HepG2 (cell line): Measurements from ENCODE around the gene MBTD1. TPM values are rescaled to one million over a fixed set of nuclear protein-coding genes. Genes with fewer than 3 reads are reported as not detected.

Experiments used
- ATAD3A ChIP-seq: sonication (generic); formaldehyde crosslinking; IDR thresholded peaks from 2 replicates; pipeline ENCODE4 v1.4.0; 2020; ENCODE audit warnings: missing genetic modification reagents
- KLF15 ChIP-seq: sonication (generic); formaldehyde crosslinking; IDR thresholded peaks from 2 replicates; pipeline ENCODE4 v1.8.1; 2023; ENCODE audit warnings: borderline replicate concordance, mild to moderate bottlenecking, inconsistent platforms, missing genetic modification reagents, mixed read lengths
- NFKB2 ChIP-seq: sonication (generic); formaldehyde crosslinking; IDR thresholded peaks from 2 replicates; pipeline ENCODE4 v1.4.0; 2020; ENCODE audit warnings: missing genetic modification reagents, borderline replicate concordance
- RAD51 ChIP-seq: fragments of 450-650 bp; IDR thresholded peaks from 2 replicates; pipeline ENCODE4 v1.6.1; 2016; ENCODE audit warnings: borderline replicate concordance
- SP140L ChIP-seq: sonication (generic); formaldehyde crosslinking; IDR thresholded peaks from 2 replicates; pipeline ENCODE4 v1.4.0; 2020; ENCODE audit warnings: missing genetic modification reagents, borderline replicate concordance
- STAG1 ChIP-seq: sonication (generic); formaldehyde crosslinking; IDR thresholded peaks from 2 replicates; pipeline ENCODE4 v1.4.0; 2020; ENCODE audit warnings: missing genetic modification reagents
- TCF7L2 ChIP-seq: IDR thresholded peaks from 2 replicates; pipeline ENCODE4 v1.6.1; 2011; ENCODE audit warnings: mild to moderate bottlenecking, low read depth, low read length, moderate library complexity
- ZNF232 ChIP-seq: sonication (generic); formaldehyde crosslinking; IDR thresholded peaks from 2 replicates; pipeline ENCODE4 v1.4.0; 2020; ENCODE audit warnings: missing genetic modification reagents, borderline replicate concordance
- ZNF30 ChIP-seq: sonication (generic); formaldehyde crosslinking; IDR thresholded peaks from 2 replicates; pipeline ENCODE4 v1.5.0; 2020; ENCODE audit warnings: mild to moderate bottlenecking, missing genetic modification reagents
- ZNF562 ChIP-seq: sonication (generic); formaldehyde crosslinking; IDR thresholded peaks from 2 replicates; pipeline ENCODE4 v1.8.0; 2022; ENCODE audit warnings: missing genetic modification reagents, borderline replicate concordance
- ZNF564 ChIP-seq: sonication (generic); formaldehyde crosslinking; IDR thresholded peaks from 2 replicates; pipeline ENCODE4 v1.8.1; 2023; ENCODE audit warnings: mild to moderate bottlenecking, missing genetic modification reagents
- ZNF616 ChIP-seq: sonication (generic); formaldehyde crosslinking; IDR thresholded peaks from 2 replicates; pipeline ENCODE4 v1.5.0; 2020; ENCODE audit warnings: low read depth, mild to moderate bottlenecking, missing genetic modification reagents
- ZNF672 ChIP-seq: sonication (generic); formaldehyde crosslinking; IDR thresholded peaks from 2 replicates; pipeline ENCODE4 v1.8.1; 2022; ENCODE audit warnings: missing genetic modification reagents
- ZZZ3 ChIP-seq: sonication (generic); formaldehyde crosslinking; IDR thresholded peaks from 2 replicates; pipeline ENCODE4 v1.4.0; 2020; ENCODE audit warnings: missing genetic modification reagents, mild to moderate bottlenecking, borderline replicate concordance
- polyA plus RNA-seq, 8 experiments: library from polyadenylated mRNA; depleted of rRNA in 3 of 8; stranded (reverse) in 7 of 8; unstranded in 1 of 8; fragments of >200 nt; fragmentation: Illumina TruSeq in 4 of 8; extraction: Trizol in 4 of 8; gene quantifications; 2 replicates each; pipeline versions ENCODE4 v1.2.1 to v1.2.3, GENCODE V29; 2011 to 2016; ENCODE audit warnings: low read depth in 4 of 8, missing spikeins in 1 of 8, mixed read lengths in 1 of 8; ENCODE audit not compliant: insufficient read depth in 1 of 8
- total RNA-seq, 5 experiments: library from RNA; depleted of rRNA; stranded (reverse); fragments of >200 nt; fragmentation: Illumina TruSeq; extraction: Trizol; gene quantifications; 2 replicates each; pipeline ENCODE4 v1.2.3, GENCODE V29; 2016; ENCODE audit warnings: low read depth in 1 of 5
- TF ChIP-seq, protein P1 (sequence below): sonication (generic); formaldehyde crosslinking; IDR thresholded peaks from 2 replicates; pipeline ENCODE4 v1.5.1; 2020; ENCODE audit warnings: mild to moderate bottlenecking, missing genetic modification reagents, borderline replicate concordance
- TF ChIP-seq, protein P2 (sequence below): sonication (generic); formaldehyde crosslinking; IDR thresholded peaks from 2 replicates; pipeline ENCODE4 v1.5.0; 2020; ENCODE audit warnings: mild to moderate bottlenecking, missing genetic modification reagents, borderline replicate concordance
- TF ChIP-seq, protein P3 (sequence below): sonication (generic); formaldehyde crosslinking; IDR thresholded peaks from 2 replicates; pipeline ENCODE4 v1.5.1; 2020; ENCODE audit warnings: mild to moderate bottlenecking, missing genetic modification reagents

Gene MBTD1
- total and polyA plus RNA-seq, 2 of the 13 experiments (the other 11 are each of a cell fraction or from before 2014, with no cell fraction given): 20.9 TPM

DNA sequence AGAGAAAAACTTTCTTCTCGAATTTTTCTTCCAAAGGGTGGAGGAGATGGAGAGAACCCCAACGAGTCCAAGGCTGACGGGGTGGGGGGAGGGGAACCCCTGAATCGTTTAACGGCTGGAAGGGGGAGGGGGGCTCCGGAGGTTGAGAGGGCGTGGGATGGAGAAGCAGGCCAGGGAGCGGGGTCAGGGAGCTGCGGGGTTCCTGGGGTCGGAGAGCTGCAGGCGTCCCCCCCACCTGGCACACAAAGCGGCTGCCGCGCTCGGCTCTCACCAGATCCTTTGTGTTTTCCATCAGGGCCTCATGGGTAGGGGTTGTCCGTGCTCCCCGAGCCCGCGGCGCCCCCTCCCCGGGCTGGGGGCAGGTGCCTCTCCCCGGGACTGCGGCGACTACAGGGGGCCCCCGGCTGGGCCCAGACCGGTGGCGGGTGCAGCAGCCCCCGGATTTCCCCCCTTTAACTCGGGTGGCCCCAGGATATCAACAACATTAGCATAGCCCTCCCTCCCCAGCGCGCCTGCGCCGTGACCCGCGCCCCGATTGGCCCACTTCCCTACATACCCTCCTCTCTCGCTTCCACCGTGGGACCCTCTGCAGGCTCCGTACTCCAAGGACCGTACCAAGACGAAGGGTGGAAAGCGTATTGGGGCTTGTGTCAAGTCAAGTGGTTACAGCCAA is at the start of gene MBTD1 (continued):
- TF ChIP-seq ZNF562 (CRISPR knock-in tag) (no peak), ATAD3A (no peak), STAG1 (no peak), ZNF232 (CRISPR knock-in tag) (peak; percentile 40; the same call in 1 of the 2 replicates), SP140L (CRISPR knock-in tag) (no peak), ZNF564 (CRISPR knock-in tag) (no peak; the same call in 1 of the 2 replicates), KLF15 (CRISPR knock-in tag) (no peak), NFKB2 (CRISPR knock-in tag) (no peak), TCF7L2 (no peak), RAD51 (no peak), ZZZ3 (CRISPR knock-in tag) (no peak), ZNF672 (CRISPR knock-in tag) (no peak), ZNF30 (CRISPR knock-in tag) (no peak), ZNF616 (CRISPR knock-in tag) (no peak)
- TF ChIP-seq, protein P1, sequence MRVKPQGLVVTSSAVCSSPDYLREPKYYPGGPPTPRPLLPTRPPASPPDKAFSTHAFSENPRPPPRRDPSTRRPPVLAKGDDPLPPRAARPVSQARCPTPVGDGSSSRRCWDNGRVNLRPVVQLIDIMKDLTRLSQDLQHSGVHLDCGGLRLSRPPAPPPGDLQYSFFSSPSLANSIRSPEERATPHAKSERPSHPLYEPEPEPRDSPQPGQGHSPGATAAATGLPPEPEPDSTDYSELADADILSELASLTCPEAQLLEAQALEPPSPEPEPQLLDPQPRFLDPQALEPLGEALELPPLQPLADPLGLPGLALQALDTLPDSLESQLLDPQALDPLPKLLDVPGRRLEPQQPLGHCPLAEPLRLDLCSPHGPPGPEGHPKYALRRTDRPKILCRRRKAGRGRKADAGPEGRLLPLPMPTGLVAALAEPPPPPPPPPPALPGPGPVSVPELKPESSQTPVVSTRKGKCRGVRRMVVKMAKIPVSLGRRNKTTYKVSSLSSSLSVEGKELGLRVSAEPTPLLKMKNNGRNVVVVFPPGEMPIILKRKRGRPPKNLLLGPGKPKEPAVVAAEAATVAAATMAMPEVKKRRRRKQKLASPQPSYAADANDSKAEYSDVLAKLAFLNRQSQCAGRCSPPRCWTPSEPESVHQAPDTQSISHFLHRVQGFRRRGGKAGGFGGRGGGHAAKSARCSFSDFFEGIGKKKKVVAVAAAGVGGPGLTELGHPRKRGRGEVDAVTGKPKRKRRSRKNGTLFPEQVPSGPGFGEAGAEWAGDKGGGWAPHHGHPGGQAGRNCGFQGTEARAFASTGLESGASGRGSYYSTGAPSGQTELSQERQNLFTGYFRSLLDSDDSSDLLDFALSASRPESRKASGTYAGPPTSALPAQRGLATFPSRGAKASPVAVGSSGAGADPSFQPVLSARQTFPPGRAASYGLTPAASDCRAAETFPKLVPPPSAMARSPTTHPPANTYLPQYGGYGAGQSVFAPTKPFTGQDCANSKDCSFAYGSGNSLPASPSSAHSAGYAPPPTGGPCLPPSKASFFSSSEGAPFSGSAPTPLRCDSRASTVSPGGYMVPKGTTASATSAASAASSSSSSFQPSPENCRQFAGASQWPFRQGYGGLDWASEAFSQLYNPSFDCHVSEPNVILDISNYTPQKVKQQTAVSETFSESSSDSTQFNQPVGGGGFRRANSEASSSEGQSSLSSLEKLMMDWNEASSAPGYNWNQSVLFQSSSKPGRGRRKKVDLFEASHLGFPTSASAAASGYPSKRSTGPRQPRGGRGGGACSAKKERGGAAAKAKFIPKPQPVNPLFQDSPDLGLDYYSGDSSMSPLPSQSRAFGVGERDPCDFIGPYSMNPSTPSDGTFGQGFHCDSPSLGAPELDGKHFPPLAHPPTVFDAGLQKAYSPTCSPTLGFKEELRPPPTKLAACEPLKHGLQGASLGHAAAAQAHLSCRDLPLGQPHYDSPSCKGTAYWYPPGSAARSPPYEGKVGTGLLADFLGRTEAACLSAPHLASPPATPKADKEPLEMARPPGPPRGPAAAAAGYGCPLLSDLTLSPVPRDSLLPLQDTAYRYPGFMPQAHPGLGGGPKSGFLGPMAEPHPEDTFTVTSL (CRISPR knock-in tag): no peak
- TF ChIP-seq, protein P2, sequence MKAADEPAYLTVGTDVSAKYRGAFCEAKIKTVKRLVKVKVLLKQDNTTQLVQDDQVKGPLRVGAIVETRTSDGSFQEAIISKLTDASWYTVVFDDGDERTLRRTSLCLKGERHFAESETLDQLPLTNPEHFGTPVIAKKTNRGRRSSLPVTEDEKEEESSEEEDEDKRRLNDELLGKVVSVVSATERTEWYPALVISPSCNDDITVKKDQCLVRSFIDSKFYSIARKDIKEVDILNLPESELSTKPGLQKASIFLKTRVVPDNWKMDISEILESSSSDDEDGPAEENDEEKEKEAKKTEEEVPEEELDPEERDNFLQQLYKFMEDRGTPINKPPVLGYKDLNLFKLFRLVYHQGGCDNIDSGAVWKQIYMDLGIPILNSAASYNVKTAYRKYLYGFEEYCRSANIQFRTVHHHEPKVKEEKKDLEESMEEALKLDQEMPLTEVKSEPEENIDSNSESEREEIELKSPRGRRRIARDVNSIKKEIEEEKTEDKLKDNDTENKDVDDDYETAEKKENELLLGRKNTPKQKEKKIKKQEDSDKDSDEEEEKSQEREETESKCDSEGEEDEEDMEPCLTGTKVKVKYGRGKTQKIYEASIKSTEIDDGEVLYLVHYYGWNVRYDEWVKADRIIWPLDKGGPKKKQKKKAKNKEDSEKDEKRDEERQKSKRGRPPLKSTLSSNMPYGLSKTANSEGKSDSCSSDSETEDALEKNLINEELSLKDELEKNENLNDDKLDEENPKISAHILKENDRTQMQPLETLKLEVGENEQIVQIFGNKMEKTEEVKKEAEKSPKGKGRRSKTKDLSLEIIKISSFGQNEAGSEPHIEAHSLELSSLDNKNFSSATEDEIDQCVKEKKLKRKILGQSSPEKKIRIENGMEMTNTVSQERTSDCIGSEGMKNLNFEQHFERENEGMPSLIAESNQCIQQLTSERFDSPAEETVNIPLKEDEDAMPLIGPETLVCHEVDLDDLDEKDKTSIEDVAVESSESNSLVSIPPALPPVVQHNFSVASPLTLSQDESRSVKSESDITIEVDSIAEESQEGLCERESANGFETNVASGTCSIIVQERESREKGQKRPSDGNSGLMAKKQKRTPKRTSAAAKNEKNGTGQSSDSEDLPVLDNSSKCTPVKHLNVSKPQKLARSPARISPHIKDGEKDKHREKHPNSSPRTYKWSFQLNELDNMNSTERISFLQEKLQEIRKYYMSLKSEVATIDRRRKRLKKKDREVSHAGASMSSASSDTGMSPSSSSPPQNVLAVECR (CRISPR knock-in tag): no peak
- TF ChIP-seq, protein P3, sequence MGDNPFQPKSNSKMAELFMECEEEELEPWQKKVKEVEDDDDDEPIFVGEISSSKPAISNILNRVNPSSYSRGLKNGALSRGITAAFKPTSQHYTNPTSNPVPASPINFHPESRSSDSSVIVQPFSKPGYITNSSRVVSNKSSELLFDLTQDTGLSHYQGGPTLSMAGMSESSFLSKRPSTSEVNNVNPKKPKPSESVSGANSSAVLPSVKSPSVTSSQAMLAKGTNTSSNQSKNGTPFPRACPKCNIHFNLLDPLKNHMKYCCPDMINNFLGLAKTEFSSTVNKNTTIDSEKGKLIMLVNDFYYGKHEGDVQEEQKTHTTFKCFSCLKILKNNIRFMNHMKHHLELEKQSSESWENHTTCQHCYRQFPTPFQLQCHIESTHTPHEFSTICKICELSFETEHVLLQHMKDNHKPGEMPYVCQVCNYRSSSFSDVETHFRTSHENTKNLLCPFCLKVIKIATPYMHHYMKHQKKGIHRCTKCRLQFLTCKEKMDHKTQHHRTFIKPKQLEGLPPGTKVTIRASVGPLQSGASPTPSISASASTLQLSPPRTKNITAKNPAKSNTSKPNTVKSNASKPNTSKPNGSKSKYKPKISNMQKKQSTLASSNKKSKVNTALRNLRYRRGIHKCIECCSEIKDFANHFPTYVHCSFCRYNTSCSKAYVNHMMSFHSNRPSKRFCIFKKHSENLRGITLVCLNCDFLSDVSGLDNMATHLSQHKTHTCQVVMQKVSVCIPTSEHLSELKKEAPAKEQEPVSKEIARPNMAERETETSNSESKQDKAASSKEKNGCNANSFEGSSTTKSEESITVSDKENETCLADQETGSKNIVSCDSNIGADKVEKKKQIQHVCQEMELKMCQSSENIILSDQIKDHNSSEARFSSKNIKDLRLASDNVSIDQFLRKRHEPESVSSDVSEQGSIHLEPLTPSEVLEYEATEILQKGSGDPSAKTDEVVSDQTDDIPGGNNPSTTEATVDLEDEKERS (CRISPR knock-in tag): no peak; the same call in 1 of the 2 replicates
